ENCODE data around the gene ZMIZ1. TPM values are rescaled to one million over a fixed set of nuclear protein-coding genes. Genes with fewer than 3 reads are reported as not detected.
"Not testable (repeated sequence)": the region's sequence is repeated elsewhere in the genome, so short reads cannot be mapped to it uniquely, and the experiment has no call there.

ZMIZ1 gene
- total RNA-seq, 1 experiment from 2014 or later = 22.3 TPM

DNA sequence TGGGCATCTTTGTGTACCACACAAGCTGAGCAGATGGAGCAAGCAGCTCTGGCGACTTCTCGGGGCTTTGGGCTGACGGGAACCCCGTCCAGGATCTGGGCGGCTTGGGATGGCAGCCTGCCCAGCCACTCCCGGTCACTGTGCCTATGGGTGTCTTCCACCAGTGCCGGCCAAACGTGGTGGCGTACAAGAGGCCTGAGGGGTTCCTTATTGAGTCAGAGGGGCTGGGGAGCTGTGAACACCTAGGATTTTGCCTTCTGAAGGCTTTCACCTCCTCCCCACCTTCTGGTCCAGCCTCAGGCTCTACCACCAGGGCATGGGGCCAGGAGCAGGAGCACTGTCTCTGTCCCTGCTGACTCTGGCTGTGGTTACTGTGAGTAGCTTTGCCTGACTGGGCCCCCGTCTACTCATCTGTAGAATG, 206.7 kb downstream of the ZMIZ1 start:
- H3K4me3 ChIP-seq = no peak overlapping the region
- H3K27me3 ChIP-seq (replicated peaks) = no peaks in the 10 kb centered on the region
- H3K9me3 ChIP-seq (replicated peaks) = no peaks in the 10 kb centered on the region
- no peak for DNase-seq (ENCODE audit: low read depth in 1 of 2, low spot score in 2 of 2)
- peaks cover 61% of the 10 kb centered on the region for H3K36me3 ChIP-seq
- no peak overlapping the region for H3K27ac ChIP-seq
- H3K4me1 ChIP-seq (replicated peaks) = no peaks in the 10 kb centered on the region

- Histone ChIP-seq H3K27ac (no peak overlapping the region), H3K4me1 (replicated peaks) (peaks cover 3% of the 10 kb centered on the region), H3K4me3 (no peak overlapping the region), H3K36me3 (peaks cover 56% of the 10 kb centered on the region), H3K27me3 (replicated peaks) (no peaks in the 10 kb centered on the region), H3K9me3 (replicated peaks) (no peaks in the 10 kb centered on the region)
- DNase-seq (ENCODE audit: low read depth in 1 of 2, low spot score in 2 of 2) = no peak
Measured at GRCh38 chr10:79277579-79278269, 209.0 kb downstream of the ZMIZ1 start.

DNA sequence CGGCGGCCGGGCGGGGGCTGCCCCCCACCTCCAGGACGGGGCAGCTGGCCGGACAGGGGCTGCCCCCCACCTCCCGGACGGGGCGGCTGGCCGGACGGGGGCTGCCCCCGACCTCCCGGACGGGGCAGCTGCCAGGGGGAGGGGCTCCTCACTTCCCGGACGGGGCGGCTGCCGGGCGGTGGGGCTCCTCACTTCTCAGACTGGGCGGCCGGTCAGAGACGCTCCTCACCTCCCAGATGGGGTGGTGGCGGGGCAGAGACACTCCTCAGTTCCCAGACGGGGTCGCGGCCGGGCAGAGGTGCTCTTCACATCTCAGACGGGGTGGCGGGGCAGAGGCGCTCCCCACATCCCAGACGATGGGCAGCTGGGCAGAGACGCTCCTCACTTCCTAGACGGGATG, 210.3 kb downstream of the ZMIZ1 start:
- H3K27me3 ChIP-seq (replicated peaks); H3K9me3 ChIP-seq (replicated peaks); H3K4me3 ChIP-seq; H3K27ac ChIP-seq; DNase-seq (ENCODE audit: low read depth in 1 of 2, low spot score in 2 of 2): not testable (repeated sequence)
- peaks cover 63% of the 10 kb centered on the region for H3K36me3 ChIP-seq
- H3K4me1 ChIP-seq (replicated peaks) = peaks cover 12% of the 10 kb centered on the region

DNA sequence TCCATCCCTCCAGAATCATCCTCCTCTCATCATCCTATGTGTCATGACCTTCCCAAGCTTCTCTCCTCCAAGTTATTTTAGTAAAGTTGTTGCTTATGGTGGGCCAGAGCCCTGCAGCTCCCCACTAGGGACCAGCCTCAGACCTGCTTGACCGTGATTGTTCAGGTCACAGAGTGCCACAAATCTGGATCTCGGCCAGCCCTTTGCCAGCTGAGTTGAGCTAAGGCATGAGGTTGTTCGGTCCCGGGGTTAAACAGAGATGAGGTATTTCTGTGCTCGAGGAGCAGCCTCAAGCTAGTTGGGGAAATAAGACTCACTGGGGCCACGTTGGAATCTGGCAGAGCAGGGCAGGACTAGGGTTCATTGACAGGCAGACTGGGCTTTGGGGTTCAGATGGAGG, 212.2 kb downstream of the ZMIZ1 start:
- H3K27me3 ChIP-seq (replicated peaks) = no peaks in the 10 kb centered on the region
- no peak for DNase-seq (ENCODE audit: low read depth in 1 of 2, low spot score in 2 of 2)
- H3K4me3 ChIP-seq = no peak overlapping the region
- H3K36me3 ChIP-seq = peaks cover 69% of the 10 kb centered on the region
- no peak overlapping the region for H3K27ac ChIP-seq
- H3K4me1 ChIP-seq (replicated peaks) = peaks cover 15% of the 10 kb centered on the region
- H3K9me3 ChIP-seq (replicated peaks) = no peaks in the 10 kb centered on the region

DNA sequence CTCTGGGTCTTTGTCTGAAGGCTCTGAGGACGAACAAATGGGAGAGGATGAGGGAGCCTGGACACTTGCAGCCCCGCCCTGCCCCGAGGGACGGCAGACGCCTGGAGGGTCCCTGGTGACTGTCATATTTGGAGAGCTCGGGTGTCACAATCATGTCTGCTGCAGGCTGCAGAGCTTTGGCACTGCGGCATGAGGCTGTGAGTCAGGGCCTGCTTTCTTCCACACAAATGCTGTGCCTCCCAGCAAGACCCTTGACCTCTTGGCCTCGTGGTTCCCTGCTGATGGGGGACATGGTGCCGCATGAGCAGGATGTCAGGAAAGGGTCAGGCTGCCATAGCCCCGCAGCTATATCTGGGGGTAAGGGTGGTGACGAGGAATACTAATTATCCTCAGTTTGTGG, 213.6 kb downstream of the ZMIZ1 start:
- Histone ChIP-seq H3K27me3 (replicated peaks) (no peaks in the 10 kb centered on the region), H3K4me1 (replicated peaks) (peaks cover 15% of the 10 kb centered on the region), H3K27ac (no peak overlapping the region), H3K9me3 (replicated peaks) (no peaks in the 10 kb centered on the region), H3K36me3 (peaks cover 72% of the 10 kb centered on the region), H3K4me3 (no peak overlapping the region)
- DNase-seq (ENCODE audit: low read depth in 1 of 2, low spot score in 2 of 2) = no peak

DNA sequence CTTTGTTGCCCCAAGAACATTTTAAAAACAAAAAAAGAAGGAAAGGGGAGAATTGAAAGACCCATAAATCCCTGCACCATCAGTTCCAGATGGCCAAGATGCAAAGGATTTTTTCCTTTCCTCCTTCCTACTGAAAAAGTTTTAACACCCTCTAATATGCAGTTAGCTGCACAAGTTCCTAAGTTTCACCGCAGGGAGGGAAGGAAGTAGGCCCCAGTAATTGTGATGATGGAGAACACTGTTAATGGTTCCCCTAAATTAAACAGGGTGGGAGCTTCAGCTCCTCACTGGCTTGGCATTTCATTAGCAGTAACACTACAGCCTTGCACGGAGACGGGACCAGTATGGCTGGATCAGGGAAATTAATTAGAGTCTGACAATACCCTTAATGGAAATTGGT, 214.8 kb downstream of the ZMIZ1 start:
- Histone ChIP-seq H3K4me3 (no peak overlapping the region), H3K27ac (no peak overlapping the region), H3K9me3 (replicated peaks) (no peaks in the 10 kb centered on the region), H3K36me3 (peaks cover 76% of the 10 kb centered on the region), H3K27me3 (replicated peaks) (no peaks in the 10 kb centered on the region), H3K4me1 (replicated peaks) (peaks cover 15% of the 10 kb centered on the region)
- no peak for DNase-seq (ENCODE audit: low read depth in 1 of 2, low spot score in 2 of 2)

DNA sequence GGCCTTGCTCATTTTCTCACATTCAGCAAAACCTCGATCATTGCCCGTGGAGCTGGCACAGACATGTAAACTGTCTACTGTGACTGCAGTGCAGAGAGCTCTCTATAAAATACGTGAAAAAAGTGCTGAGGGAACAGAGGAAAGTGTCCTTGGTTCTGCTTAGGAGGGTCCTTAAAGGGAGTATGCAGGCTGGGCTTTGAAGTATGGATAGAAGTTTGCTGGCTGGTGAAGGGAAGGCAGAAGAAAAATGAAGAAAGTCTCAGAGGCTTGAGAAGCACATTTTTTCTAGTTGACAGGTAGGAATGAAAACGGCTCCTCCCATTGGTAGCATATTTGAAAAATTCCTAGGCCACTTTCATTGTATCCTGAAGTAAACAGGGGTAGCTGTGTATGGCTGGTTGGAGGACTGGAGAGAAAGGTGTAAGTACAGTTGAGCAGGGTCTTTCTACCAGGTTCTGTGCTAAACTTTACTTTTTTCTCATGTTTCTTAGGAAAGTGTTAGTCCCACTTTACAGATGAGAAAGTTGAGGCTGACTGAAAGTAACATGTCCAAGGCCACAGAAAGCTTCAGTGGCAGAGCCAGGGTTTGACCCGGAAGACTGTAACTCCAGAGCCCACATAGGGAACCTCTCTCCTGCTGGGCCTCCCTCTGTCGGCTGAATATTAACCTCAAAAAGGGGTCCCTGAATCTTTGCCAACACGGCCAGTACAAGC, 215.5 kb downstream of the ZMIZ1 start:
- H3K27me3 ChIP-seq (replicated peaks) = no peaks in the 10 kb centered on the region
- peaks cover 15% of the 10 kb centered on the region for H3K4me1 ChIP-seq (replicated peaks)
- no peak for DNase-seq (ENCODE audit: low read depth in 1 of 2, low spot score in 2 of 2)
- no peak overlapping the region for H3K4me3 ChIP-seq
- peaks cover 83% of the 10 kb centered on the region for H3K36me3 ChIP-seq
- no peaks in the 10 kb centered on the region for H3K9me3 ChIP-seq (replicated peaks)
- H3K27ac ChIP-seq = no peak overlapping the region

- Histone ChIP-seq H3K9me3 (replicated peaks) (no peaks in the 10 kb centered on the region), H3K27me3 (replicated peaks) (no peaks in the 10 kb centered on the region), H3K4me1 (replicated peaks) (peaks cover 15% of the 10 kb centered on the region), H3K36me3 (peaks cover 93% of the 10 kb centered on the region), H3K27ac (no peak overlapping the region), H3K4me3 (no peak overlapping the region)
- DNase-seq (ENCODE audit: low read depth in 1 of 2, low spot score in 2 of 2) = no peak
Measured at GRCh38 chr10:79285315-79286197, 216.8 kb downstream of the ZMIZ1 start.

DNA sequence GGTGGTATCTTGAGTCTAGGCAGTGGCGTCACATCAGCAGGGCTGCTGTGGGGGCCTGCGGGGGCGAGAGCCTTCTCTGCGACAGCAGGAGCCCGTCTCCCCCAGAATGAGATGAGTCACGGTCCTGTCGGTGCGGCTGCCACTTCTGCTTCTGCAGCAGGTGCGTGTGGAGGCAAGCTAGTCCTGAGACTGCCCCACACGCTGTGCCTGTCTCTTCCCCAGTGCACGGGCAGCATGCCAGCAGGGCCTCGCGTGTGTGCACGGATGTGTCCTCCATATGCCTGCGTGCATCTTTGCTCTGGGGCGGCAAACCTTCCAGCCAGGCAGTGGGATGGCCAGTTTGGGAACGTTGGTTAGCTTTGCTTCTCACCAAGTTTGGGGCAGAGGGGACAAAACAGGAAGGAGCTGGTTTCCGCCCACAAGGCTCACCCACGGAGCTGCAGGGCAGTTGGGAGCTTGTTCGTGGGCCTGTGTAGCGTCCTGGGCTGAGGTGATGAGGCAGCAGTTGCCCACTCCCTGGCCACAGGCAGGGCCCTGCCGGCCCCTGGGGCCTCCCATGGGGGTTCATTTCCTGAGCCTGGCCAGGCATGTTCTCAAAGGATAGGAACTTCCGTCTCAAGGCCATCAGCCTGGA, 217.7 kb downstream of the ZMIZ1 start:
- Histone ChIP-seq H3K36me3 (peaks cover 95% of the 10 kb centered on the region), H3K27ac (no peak overlapping the region), H3K9me3 (replicated peaks) (no peaks in the 10 kb centered on the region), H3K4me1 (replicated peaks) (peaks cover 15% of the 10 kb centered on the region), H3K27me3 (replicated peaks) (no peaks in the 10 kb centered on the region), H3K4me3 (no peak overlapping the region)
- no peak for DNase-seq (ENCODE audit: low read depth in 1 of 2, low spot score in 2 of 2)

DNA sequence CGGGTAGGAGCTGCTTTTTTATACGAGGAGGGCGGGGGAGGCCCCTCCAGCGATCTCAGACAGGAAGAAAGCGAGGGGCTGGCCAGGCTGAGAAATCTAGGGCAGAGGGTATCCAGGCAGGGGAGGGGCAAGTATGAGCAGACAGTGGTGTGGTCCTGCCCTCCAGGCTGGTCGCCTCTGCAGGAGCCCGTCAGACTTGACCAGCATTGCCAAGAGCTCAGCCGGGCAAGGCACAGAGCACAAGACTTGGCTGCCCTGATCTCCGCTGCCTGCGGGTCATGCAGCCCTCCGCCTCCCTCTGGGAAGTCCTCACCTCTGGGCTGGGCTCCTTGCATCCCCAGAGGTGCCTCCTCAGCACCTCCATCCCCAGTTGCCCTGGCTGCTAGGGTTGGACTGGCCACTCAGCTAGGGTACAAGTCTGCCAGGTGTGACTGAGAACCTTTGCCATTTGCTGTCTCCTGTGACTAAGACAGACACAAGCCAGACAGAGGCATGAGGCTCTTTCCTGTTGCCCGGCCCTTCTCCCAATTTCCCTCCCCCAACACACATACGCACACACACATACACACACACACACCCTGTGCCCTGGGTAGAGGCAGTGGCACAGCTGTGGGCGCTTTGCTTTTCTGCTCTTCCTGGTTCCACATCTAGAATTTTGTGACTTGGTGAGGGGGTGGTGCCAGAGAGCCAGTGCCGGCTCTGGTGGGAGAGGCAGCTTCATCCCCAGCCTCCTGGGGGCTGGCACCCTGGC, 219.4 kb downstream of the ZMIZ1 start:
- Histone ChIP-seq H3K27ac (no peak overlapping the region), H3K36me3 (peaks cover 96% of the 10 kb centered on the region), H3K4me1 (replicated peaks) (peaks cover 11% of the 10 kb centered on the region), H3K9me3 (replicated peaks) (no peaks in the 10 kb centered on the region), H3K4me3 (no peak overlapping the region), H3K27me3 (replicated peaks) (no peaks in the 10 kb centered on the region)
- no peak for DNase-seq (ENCODE audit: low read depth in 1 of 2, low spot score in 2 of 2)

GRCh38 chr10:79289801-79290200, 221.0 kb downstream of the ZMIZ1 start:
- Histone ChIP-seq H3K4me1 (replicated peaks) (peaks cover 10% of the 10 kb centered on the region; the same call in 1 of the 2 replicates), H3K36me3 (peaks cover 96% of the 10 kb centered on the region)

GRCh38 chr10:79292026-79292766, 223.4 kb downstream of the ZMIZ1 start:
- Histone ChIP-seq H3K27ac (no peak overlapping the region), H3K36me3 (peaks cover 93% of the 10 kb centered on the region), H3K4me1 (replicated peaks) (peaks cover 7% of the 10 kb centered on the region; the same call in 1 of the 2 replicates)

More at GRCh38 chr10:79289801-79290200, 221.0 kb downstream of the ZMIZ1 start:
- DNase-seq (ENCODE audit: low read depth in 1 of 2, low spot score in 2 of 2) = no peak
- Histone ChIP-seq H3K27me3 (replicated peaks) (no peaks in the 10 kb centered on the region), H3K4me3 (no peak overlapping the region), H3K27ac (no peak overlapping the region), H3K9me3 (replicated peaks) (no peaks in the 10 kb centered on the region)

More at GRCh38 chr10:79292026-79292766, 223.4 kb downstream of the ZMIZ1 start:
- no peaks in the 10 kb centered on the region for H3K9me3 ChIP-seq (replicated peaks)
- H3K4me3 ChIP-seq = no peak overlapping the region
- no peaks in the 10 kb centered on the region for H3K27me3 ChIP-seq (replicated peaks)
- no peak for DNase-seq (ENCODE audit: low read depth in 1 of 2, low spot score in 2 of 2)
